Liver (tissue), 9 donors: ENCODE measurements around the gene UNC13A. TPM values are rescaled to one million over a fixed set of nuclear protein-coding genes. Genes with fewer than 3 reads are reported as not detected.

ENCODE experiments used
- DNase-seq: peaks from one replicate; pipeline ENCODE4 v3.0.0-alpha.2; 2017; ENCODE audit warnings: low spot score
- H3K27ac ChIP-seq, 2 donors: one replicate each; pipeline ENCODE4 v1.7.0; 2013; ENCODE audit warnings: inconsistent platforms in 2 of 2, low read length in 2 of 2, control low read depth in 1 of 2, low read depth in 1 of 2, mild to moderate bottlenecking in 1 of 2
- H3K27me3 ChIP-seq, 4 donors: one replicate each; pipeline versions ENCODE4 v1.6.1 to v1.7.0; 2013; ENCODE audit warnings: low read length in 3 of 4, inconsistent platforms in 1 of 4, mild to moderate bottlenecking in 1 of 4, moderate library complexity in 1 of 4; ENCODE audit not compliant: control insufficient read depth in 4 of 4, insufficient read depth in 4 of 4
- H3K36me3 ChIP-seq, 4 donors: one replicate each; pipeline versions ENCODE4 v1.6.1 to v1.7.0; 2013; ENCODE audit warnings: low read length in 3 of 4, mild to moderate bottlenecking in 3 of 4, low read depth in 1 of 4, moderate library complexity in 1 of 4; ENCODE audit not compliant: control insufficient read depth in 4 of 4, insufficient read depth in 3 of 4
- H3K4me1 ChIP-seq, 4 donors: one replicate each; pipeline versions ENCODE4 v1.6.1 to v1.7.0; 2013; ENCODE audit warnings: low read length in 3 of 4, mild to moderate bottlenecking in 3 of 4, moderate library complexity in 1 of 4; ENCODE audit not compliant: control insufficient read depth in 4 of 4, insufficient read depth in 4 of 4
- H3K4me3 ChIP-seq, 3 donors: one replicate each; pipeline versions ENCODE4 v1.6.1 to v1.7.0; 2013; ENCODE audit warnings: low read length in 3 of 3, control low read depth in 1 of 3, low read depth in 1 of 3, mild to moderate bottlenecking in 1 of 3
- H3K9ac ChIP-seq, 2 donors: one replicate each; pipeline ENCODE4 v1.7.0; 2013; ENCODE audit warnings: low read length in 2 of 2, mild to moderate bottlenecking in 2 of 2, moderate library complexity in 2 of 2, control low read depth in 1 of 2, low read depth in 1 of 2
- H3K9me3 ChIP-seq, 4 donors: one replicate each; pipeline versions ENCODE4 v1.6.1 to v1.7.0; 2013; ENCODE audit warnings: low read length in 3 of 4; ENCODE audit not compliant: control insufficient read depth in 4 of 4
- ATF3 ChIP-seq: IDR thresholded peaks from 2 replicates; pipeline ENCODE4 v1.6.1; 2016; ENCODE audit warnings: antibody characterized with exemption
- CTCF ChIP-seq: fragments of 150-350 bp; IDR thresholded peaks from 2 replicates; pipeline ENCODE4 v1.5.1; 2017; ENCODE audit warnings: improper control_type of control experiment, low read depth, low read length; ENCODE audit not compliant: missing input control
- FOXA1 ChIP-seq: IDR thresholded peaks from 2 replicates; pipeline ENCODE4 v1.6.1; 2016; ENCODE audit warnings: antibody characterized with exemption
- FOXA2 ChIP-seq: IDR thresholded peaks from 2 replicates; pipeline ENCODE4 v1.6.1; 2016; ENCODE audit warnings: antibody characterized with exemption
- HNF4A ChIP-seq, 2 donors: conservative IDR thresholded peaks; 2 replicates each; pipeline ENCODE4 v1.6.1; 2016; ENCODE audit warnings: antibody characterized with exemption in 2 of 2, mild to moderate bottlenecking in 2 of 2
- HNF4G ChIP-seq: IDR thresholded peaks from 2 replicates; pipeline ENCODE4 v1.6.1; 2016; ENCODE audit warnings: antibody characterized with exemption
- JUND ChIP-seq, 2 donors: IDR thresholded peaks; 2 replicates each; pipeline ENCODE4 v1.6.1; 2016; ENCODE audit warnings: antibody characterized with exemption in 2 of 2
- MAX ChIP-seq: IDR thresholded peaks from 2 replicates; pipeline ENCODE4 v1.6.1; 2016; ENCODE audit warnings: antibody characterized with exemption
- NR2F2 ChIP-seq: IDR thresholded peaks from 2 replicates; pipeline ENCODE4 v1.6.1; 2016; ENCODE audit warnings: antibody characterized with exemption
- RAD21 ChIP-seq, 2 donors: IDR thresholded peaks; 2 replicates each; pipeline ENCODE4 v1.6.1; 2016; ENCODE audit warnings: antibody characterized with exemption in 2 of 2, mild to moderate bottlenecking in 2 of 2
- REST ChIP-seq: IDR thresholded peaks from 2 replicates; pipeline ENCODE4 v1.6.1; 2016; ENCODE audit warnings: antibody characterized with exemption, mild to moderate bottlenecking
- RXRA ChIP-seq, 2 donors: IDR thresholded peaks; 2 replicates each; pipeline ENCODE4 v1.6.1; 2017 to 2018; ENCODE audit warnings: antibody characterized with exemption in 2 of 2, mild to moderate bottlenecking in 1 of 2
- SP1 ChIP-seq: IDR thresholded peaks from 2 replicates; pipeline ENCODE4 v1.6.1; 2018; ENCODE audit warnings: antibody characterized with exemption, mild to moderate bottlenecking
- TAF1 ChIP-seq: conservative IDR thresholded peaks from 2 replicates; pipeline ENCODE4 v1.6.1; 2016; ENCODE audit warnings: antibody characterized with exemption, mild to moderate bottlenecking
- ZBTB33 ChIP-seq: IDR thresholded peaks from 2 replicates; pipeline ENCODE4 v1.6.1; 2016; ENCODE audit warnings: antibody characterized with exemption
- WGBS: extraction: QIAGEN DNeasy Blood & Tissue Kit; methylation state at CpG from one replicate; pipeline ENCODE4 v1.1.7; 2013; 5-methylcytosine and 5-hydroxymethylcytosine counted together
- polyA plus RNA-seq, 2 donors: library from polyadenylated mRNA; stranded (reverse) in 1 of 2; unstranded in 1 of 2; fragments of 200-250 nt in 1 of 2; fragments of >200 nt in 1 of 2; fragmentation: Nextera tagmentation in 1 of 2; extraction: Ambion mirVana in 1 of 2; gene quantifications; one replicate each; pipeline versions ENCODE4 v1.2.1 to v1.2.3, GENCODE V29; 2013 to 2015
- total RNA-seq, 2 donors: library from RNA; depleted of rRNA; stranded (reverse); fragments of >200 nt; gene quantifications; one replicate each; pipeline ENCODE4 v1.2.3, GENCODE V29; 2014
- donor health status: healthy.
- donor health status: healthy.
- donor health status: healthy.
- donor health status: healthy.
- donor health status: healthy.

Gene UNC13A
- total and polyA plus RNA-seq, 4 donors: under 0.01 to 0.01 TPM; not detected in 2

- no peak overlapping the region for H3K9ac ChIP-seq
- no peak for DNase-seq
- no peak for TF ChIP-seq MAX
- TF ChIP-seq TAF1: no peak
- no peak for TF ChIP-seq ATF3
- no peak for TF ChIP-seq NR2F2
- no peak for TF ChIP-seq RXRA (IDR thresholded peaks at IDR 0.05)
- TF ChIP-seq HNF4G: no peak
- TF ChIP-seq FOXA2: no peak
- no peak for TF ChIP-seq SP1
- TF ChIP-seq RAD21 (IDR thresholded peaks at IDR 0.05): no peak
- no peak for TF ChIP-seq ZBTB33
- no peak for TF ChIP-seq JUND (IDR thresholded peaks at IDR 0.05)
- no peak for TF ChIP-seq CTCF
- no peak for TF ChIP-seq REST
- H3K27me3 ChIP-seq: peaks cover 0 to 3% (median 0%) of the 10 kb centered on the region in 4 donors
- peaks cover 5 to 10% (median 8%) of the 10 kb centered on the region in 4 donors for H3K4me1 ChIP-seq
- no peaks in the 10 kb centered on the region for H3K36me3 ChIP-seq
- 72% methylated on average over 7 of the region's 7 CpGs for WGBS
- H3K9me3 ChIP-seq: peaks cover 0 to 1% (median 0%) of the 10 kb centered on the region in 4 donors
- no peak overlapping the region for H3K4me3 ChIP-seq
- H3K27ac ChIP-seq: no peak overlapping the region
These were observed 85.2 kb downstream of the UNC13A start for GRCh38 chr19:17602872-17603510.

GRCh38 chr19:17602217-17602616 lies 85.9 kb downstream of the UNC13A start:
- Histone ChIP-seq H3K4me3 (no peak overlapping the region), H3K4me1 (peaks cover 5 to 10% (median 8%) of the 10 kb centered on the region in 4 donors), H3K36me3 (no peaks in the 10 kb centered on the region), H3K9me3 (peaks cover 0 to 1% (median 0%) of the 10 kb centered on the region in 4 donors), H3K27ac (no peak overlapping the region), H3K9ac (no peak overlapping the region), H3K27me3 (peaks cover 0 to 3% (median 0%) of the 10 kb centered on the region in 4 donors)
- WGBS: 58% methylated on average over 8 of the region's 8 CpGs
- DNase-seq: no peak
- TF ChIP-seq HNF4G (no peak), RXRA (IDR thresholded peaks at IDR 0.05) (no peak), TAF1 (no peak), REST (no peak), HNF4A (conservative IDR thresholded peaks at IDR 0.05) (no peak), FOXA2 (no peak), CTCF (no peak), SP1 (no peak), FOXA1 (no peak)
